DOHH2 (cell line): Measurements from ENCODE around the gene TAF5L.

ENCODE experiments used
- H3F3A ChIP-seq: fragments of 200-600 bp; sonication (generic), shearing (Covaris generic); 2 replicates; pipeline ENCODE4 v1.6.0; 2016; ENCODE audit warnings: antibody characterized with exemption, mild to moderate bottlenecking; ENCODE audit not compliant: control insufficient read depth, insufficient read depth
- H3K27ac ChIP-seq: fragments of 200-600 bp; sonication (generic); 2 replicates; pipeline ENCODE4 v1.5.1; 2014; ENCODE audit warnings: low read depth, mild to moderate bottlenecking, low read length, moderate library complexity
- H3K27me3 ChIP-seq: fragments of 200-600 bp; sonication (generic); 2 replicates; pipeline ENCODE4 v1.6.1; 2014; ENCODE audit warnings: mild to moderate bottlenecking, low read length, mixed read lengths; ENCODE audit not compliant: control insufficient read depth
- H3K36me3 ChIP-seq: fragments of 200-600 bp; sonication (generic); 2 replicates; pipeline ENCODE4 v1.6.1; 2014; ENCODE audit warnings: mild to moderate bottlenecking, low read length, moderate library complexity, mixed read lengths; ENCODE audit not compliant: control insufficient read depth
- H3K4me1 ChIP-seq: fragments of 200-600 bp; sonication (generic); 2 replicates; pipeline ENCODE4 v1.6.1; 2014; ENCODE audit warnings: mild to moderate bottlenecking, low read length, mixed read lengths; ENCODE audit not compliant: control insufficient read depth
- H3K4me2 ChIP-seq: fragments of 200-600 bp; sonication (generic); 2 replicates; pipeline ENCODE4 v1.6.0; 2014; ENCODE audit warnings: mild to moderate bottlenecking, low read length, moderate library complexity
- H3K4me3 ChIP-seq: fragments of 200-600 bp; sonication (generic); 2 replicates; pipeline ENCODE4 v1.5.1; 2014; ENCODE audit warnings: mild to moderate bottlenecking, low read length, mixed read lengths
- H3K79me2 ChIP-seq: fragments of 200-600 bp; sonication (generic); 2 replicates; pipeline ENCODE4 v1.6.1; 2014; ENCODE audit warnings: mild to moderate bottlenecking, low read length, mixed read lengths; ENCODE audit not compliant: control insufficient read depth
- H3K9me2 ChIP-seq: fragments of 200-600 bp; sonication (generic); replicated peaks from 2 replicates; pipeline ENCODE4 v1.6.1; 2014; ENCODE audit warnings: mild to moderate bottlenecking, low read length, mixed read lengths; ENCODE audit not compliant: control insufficient read depth
- H3K9me3 ChIP-seq: fragments of 200-600 bp; sonication (generic); 2 replicates; pipeline ENCODE4 v1.6.1; 2014; ENCODE audit warnings: antibody characterized with exemption, low read length, mixed read lengths; ENCODE audit not compliant: control insufficient read depth, insufficient read depth
- H4K20me1 ChIP-seq: fragments of 200-600 bp; sonication (generic); 2 replicates; pipeline ENCODE4 v1.6.0; 2014; ENCODE audit warnings: low read depth, mild to moderate bottlenecking, antibody characterized with exemption, low read length, moderate library complexity; ENCODE audit not compliant: control insufficient read depth, insufficient read depth
- CTCF ChIP-seq: fragments of 200-600 bp; sonication (generic); IDR thresholded peaks from one replicate; pipeline ENCODE4 v1.5.1; 2014; ENCODE audit warnings: antibody characterized with exemption, mild to moderate bottlenecking, low read depth, low read length; ENCODE audit not compliant: poor library complexity, severe bottlenecking
- EZH2phosphoT487 ChIP-seq: fragments of 200-600 bp; sonication (generic); IDR thresholded peaks from 2 replicates; pipeline ENCODE4 v1.6.1; 2017; ENCODE audit warnings: borderline replicate concordance, mild to moderate bottlenecking, antibody characterized with exemption, low read length, moderate library complexity, mixed read lengths

TAF5L gene

GRCh38 chr1:229574679-229575442, 51.1 kb downstream of the TAF5L start:
- Histone ChIP-seq H3K27me3 (no peaks in the 10 kb centered on the region), H3K79me2 (no peaks in the 10 kb centered on the region), H3K4me3 (no peak overlapping the region), H3K9me2 (no peaks in the 10 kb centered on the region), H3K9me3 (no peaks in the 10 kb centered on the region), H3K4me1 (peaks cover 38% of the 10 kb centered on the region), H3K4me2 (no peak overlapping the region), H3K36me3 (no peaks in the 10 kb centered on the region), H4K20me1 (no peaks in the 10 kb centered on the region), H3K27ac (no peak overlapping the region), H3F3A (no peaks in the 10 kb centered on the region; the same call in 1 of the 2 replicates)
- TF ChIP-seq CTCF, result no peak
- TF ChIP-seq EZH2phosphoT487, result no peak

- TF ChIP-seq CTCF (no peak), EZH2phosphoT487 (no peak)
- Histone ChIP-seq H3K27ac (no peak overlapping the region), H3F3A (no peaks in the 10 kb centered on the region; the same call in 1 of the 2 replicates), H3K9me3 (no peaks in the 10 kb centered on the region), H3K36me3 (no peaks in the 10 kb centered on the region), H3K9me2 (no peaks in the 10 kb centered on the region), H3K79me2 (no peaks in the 10 kb centered on the region), H3K27me3 (no peaks in the 10 kb centered on the region), H4K20me1 (no peaks in the 10 kb centered on the region), H3K4me3 (no peak overlapping the region), H3K4me1 (peaks cover 20% of the 10 kb centered on the region), H3K4me2 (peak overlapping the region; percentile 36)
These were observed 53.6 kb downstream of the TAF5L start for GRCh38 chr1:229572286-229572685.

GRCh38 chr1:229570891-229571516, 54.9 kb downstream of the TAF5L start:
- no peaks in the 10 kb centered on the region for H4K20me1 ChIP-seq
- no peak overlapping the region for H3K4me3 ChIP-seq
- no peaks in the 10 kb centered on the region for H3K9me3 ChIP-seq
- H3K79me2 ChIP-seq, result no peaks in the 10 kb centered on the region
- H3K27me3 ChIP-seq, result no peaks in the 10 kb centered on the region
- H3K4me1 ChIP-seq, result peaks cover 23% of the 10 kb centered on the region
- TF ChIP-seq EZH2phosphoT487 (no peak), CTCF (no peak)
- no peaks in the 10 kb centered on the region for H3K36me3 ChIP-seq
- H3F3A ChIP-seq, result no peaks in the 10 kb centered on the region
- no peaks in the 10 kb centered on the region for H3K9me2 ChIP-seq
- H3K27ac ChIP-seq, result no peak overlapping the region
- H3K4me2 ChIP-seq, result no peak overlapping the region
